Measurements from ENCODE around the gene POMGNT2. TPM values are rescaled to one million over a fixed set of nuclear protein-coding genes. Genes with fewer than 3 reads are reported as not detected.

The POMGNT2 gene
- total and polyA plus RNA-seq, 2 donors (not counting 1 experiment from before 2014, with no cell fraction given), result 7.9 to 12.7 TPM

DNA sequence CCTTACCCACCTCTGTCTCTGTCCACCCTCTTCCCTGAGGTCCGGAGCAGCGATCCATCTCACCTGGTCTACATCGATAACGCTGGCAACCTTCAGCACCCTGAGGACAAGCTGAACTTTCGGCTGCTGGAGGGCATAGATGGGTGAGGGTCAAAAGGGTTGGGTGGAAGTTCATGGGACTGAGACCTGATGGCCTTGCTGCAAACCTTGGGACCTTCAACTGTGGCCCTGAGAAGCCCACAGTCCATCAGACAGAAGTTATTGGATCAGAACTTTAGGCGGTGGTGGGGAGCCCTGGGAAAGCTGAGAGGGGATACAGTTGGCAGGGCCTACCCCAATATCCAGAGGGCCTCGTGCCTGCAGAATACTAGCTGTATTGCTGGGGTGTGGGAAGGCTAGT lies 50.5 kb downstream of the POMGNT2 start:
- H4K20me1 ChIP-seq (ENCODE audit: control insufficient read depth, extremely low read depth, insufficient read depth, low read length), result no peaks in the 10 kb centered on the region
- no peaks in the 10 kb centered on the region for H3K9me3 ChIP-seq (ENCODE audit: control insufficient read depth, insufficient read depth, low read depth, low read length)
- H3K27ac ChIP-seq (ENCODE audit: insufficient read depth, low read length), result no peak overlapping the region
- H3K27me3 ChIP-seq (ENCODE audit: control insufficient read depth, insufficient read depth, low read length), result no peaks in the 10 kb centered on the region
- H3K79me2 ChIP-seq (ENCODE audit: control insufficient read depth, insufficient read depth, low read length), result no peaks in the 10 kb centered on the region
- DNase-seq (ENCODE audit: low read depth in 2 of 2), result no peak
- H3K4me2 ChIP-seq (ENCODE audit: extremely low read depth, insufficient read depth, low read length), result no peak overlapping the region
- no peak overlapping the region for H3K9ac ChIP-seq (ENCODE audit: insufficient read depth, low read length)
- no peak overlapping the region for H3K4me3 ChIP-seq (replicated peaks in 1 of 4; ENCODE audit: control extremely low read depth in 1 of 4, insufficient read depth in 1 of 4, low read depth in 3 of 4, low read length in 4 of 4)
- no peak for TF ChIP-seq EZH2 (IDR thresholded peaks at IDR 0.05; ENCODE audit: low read length, missing control alignments)
- TF ChIP-seq, protein P1, sequence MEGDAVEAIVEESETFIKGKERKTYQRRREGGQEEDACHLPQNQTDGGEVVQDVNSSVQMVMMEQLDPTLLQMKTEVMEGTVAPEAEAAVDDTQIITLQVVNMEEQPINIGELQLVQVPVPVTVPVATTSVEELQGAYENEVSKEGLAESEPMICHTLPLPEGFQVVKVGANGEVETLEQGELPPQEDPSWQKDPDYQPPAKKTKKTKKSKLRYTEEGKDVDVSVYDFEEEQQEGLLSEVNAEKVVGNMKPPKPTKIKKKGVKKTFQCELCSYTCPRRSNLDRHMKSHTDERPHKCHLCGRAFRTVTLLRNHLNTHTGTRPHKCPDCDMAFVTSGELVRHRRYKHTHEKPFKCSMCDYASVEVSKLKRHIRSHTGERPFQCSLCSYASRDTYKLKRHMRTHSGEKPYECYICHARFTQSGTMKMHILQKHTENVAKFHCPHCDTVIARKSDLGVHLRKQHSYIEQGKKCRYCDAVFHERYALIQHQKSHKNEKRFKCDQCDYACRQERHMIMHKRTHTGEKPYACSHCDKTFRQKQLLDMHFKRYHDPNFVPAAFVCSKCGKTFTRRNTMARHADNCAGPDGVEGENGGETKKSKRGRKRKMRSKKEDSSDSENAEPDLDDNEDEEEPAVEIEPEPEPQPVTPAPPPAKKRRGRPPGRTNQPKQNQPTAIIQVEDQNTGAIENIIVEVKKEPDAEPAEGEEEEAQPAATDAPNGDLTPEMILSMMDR (conservative IDR thresholded peaks at IDR 0.05 in 1 of 2, IDR thresholded peaks at IDR 0.05 in 1 of 2; ENCODE audit: low read depth in 1 of 2, low read length in 2 of 2), result no peak
- H2AFZ ChIP-seq (ENCODE audit: low read length), result no peak overlapping the region
- H3K36me3 ChIP-seq (ENCODE audit: control insufficient read depth, insufficient read depth, low read length), result no peaks in the 10 kb centered on the region
- H3K4me1 ChIP-seq (ENCODE audit: control insufficient read depth, extremely low read depth, insufficient read depth, low read length), result no peaks in the 10 kb centered on the region

DNA sequence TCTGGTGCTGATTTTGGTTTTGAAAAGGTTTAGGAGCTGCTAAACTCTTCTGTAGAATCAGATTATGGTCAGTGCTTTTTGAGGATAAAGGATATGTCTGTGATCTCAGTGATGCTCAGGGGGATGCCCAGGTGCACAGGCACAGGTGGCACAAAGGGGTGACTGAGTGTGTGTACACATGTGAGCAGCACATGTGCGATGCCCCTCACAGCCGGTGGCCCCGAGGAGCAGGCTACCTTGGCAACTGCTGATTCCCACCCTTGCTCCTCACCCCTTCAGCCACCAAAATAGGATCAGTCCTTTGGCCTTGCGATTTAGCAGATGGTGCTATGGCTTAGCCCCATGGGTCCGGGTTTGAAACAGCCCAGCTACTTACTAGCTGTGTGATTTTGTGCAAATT lies 51.1 kb downstream of the POMGNT2 start:
- no peak overlapping the region for H3K9ac ChIP-seq (ENCODE audit: insufficient read depth, low read length)

DNA sequence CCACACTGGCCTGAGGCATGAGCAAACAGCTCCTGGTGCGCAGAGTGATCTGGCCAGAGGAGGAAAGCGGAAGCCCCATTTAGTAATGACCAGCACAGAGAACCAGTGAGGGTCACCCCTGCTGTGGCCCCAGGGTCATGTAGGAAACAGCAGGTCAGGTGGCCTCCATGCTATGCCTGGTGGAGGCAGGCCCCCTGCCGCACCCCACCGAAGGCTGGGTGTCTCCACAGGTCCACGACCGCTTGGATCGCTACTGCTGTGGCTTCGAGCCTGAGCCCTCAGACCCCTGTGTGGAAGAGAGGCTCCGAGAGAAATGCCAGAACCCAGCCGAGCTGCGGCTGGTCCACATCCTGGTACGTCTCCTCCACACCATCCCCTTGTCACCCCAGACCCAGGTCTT lies 52.6 kb downstream of the POMGNT2 start:
- no peak overlapping the region for H3K27ac ChIP-seq (ENCODE audit: insufficient read depth, low read length)
- H3K4me3 ChIP-seq (replicated peaks in 1 of 4; ENCODE audit: control extremely low read depth in 1 of 4, insufficient read depth in 1 of 4, low read depth in 3 of 4, low read length in 4 of 4), result no peak overlapping the region
- no peaks in the 10 kb centered on the region for H3K4me1 ChIP-seq (ENCODE audit: control insufficient read depth, extremely low read depth, insufficient read depth, low read length)
- H3K27me3 ChIP-seq (ENCODE audit: control insufficient read depth, insufficient read depth, low read length), result no peaks in the 10 kb centered on the region
- H3K36me3 ChIP-seq (ENCODE audit: control insufficient read depth, insufficient read depth, low read length), result no peaks in the 10 kb centered on the region
- no peaks in the 10 kb centered on the region for H3K9me3 ChIP-seq (ENCODE audit: control insufficient read depth, insufficient read depth, low read depth, low read length)
- no peak for DNase-seq (ENCODE audit: low read depth in 2 of 2)
- H2AFZ ChIP-seq (ENCODE audit: low read length), result no peak overlapping the region
- no peaks in the 10 kb centered on the region for H4K20me1 ChIP-seq (ENCODE audit: control insufficient read depth, extremely low read depth, insufficient read depth, low read length)
- no peaks in the 10 kb centered on the region for H3K79me2 ChIP-seq (ENCODE audit: control insufficient read depth, insufficient read depth, low read length)
- no peak for TF ChIP-seq EZH2 (IDR thresholded peaks at IDR 0.05; ENCODE audit: low read length, missing control alignments)
- TF ChIP-seq, protein P1 (conservative IDR thresholded peaks at IDR 0.05 in 1 of 2, IDR thresholded peaks at IDR 0.05 in 1 of 2; ENCODE audit: low read depth in 1 of 2, low read length in 2 of 2), result no peak
- no peak overlapping the region for H3K9ac ChIP-seq (ENCODE audit: insufficient read depth, low read length)
- H3K4me2 ChIP-seq (ENCODE audit: extremely low read depth, insufficient read depth, low read length), result no peak overlapping the region

More for the DNA sequence above, 51.1 kb downstream of the POMGNT2 start:
- Histone ChIP-seq H3K4me1 (ENCODE audit: control insufficient read depth, extremely low read depth, insufficient read depth, low read length) (no peaks in the 10 kb centered on the region), H3K36me3 (ENCODE audit: control insufficient read depth, insufficient read depth, low read length) (no peaks in the 10 kb centered on the region), H3K27me3 (ENCODE audit: control insufficient read depth, insufficient read depth, low read length) (no peaks in the 10 kb centered on the region), H3K79me2 (ENCODE audit: control insufficient read depth, insufficient read depth, low read length) (no peaks in the 10 kb centered on the region), H2AFZ (ENCODE audit: low read length) (no peak overlapping the region), H3K9me3 (ENCODE audit: control insufficient read depth, insufficient read depth, low read depth, low read length) (no peaks in the 10 kb centered on the region), H3K4me2 (ENCODE audit: extremely low read depth, insufficient read depth, low read length) (no peak overlapping the region), H3K27ac (ENCODE audit: insufficient read depth, low read length) (no peak overlapping the region), H3K4me3 (replicated peaks in 1 of 4; ENCODE audit: control extremely low read depth in 1 of 4, insufficient read depth in 1 of 4, low read depth in 3 of 4, low read length in 4 of 4) (no peak overlapping the region), H4K20me1 (ENCODE audit: control insufficient read depth, extremely low read depth, insufficient read depth, low read length) (no peaks in the 10 kb centered on the region)
- TF ChIP-seq, protein P1 (conservative IDR thresholded peaks at IDR 0.05 in 1 of 2, IDR thresholded peaks at IDR 0.05 in 1 of 2; ENCODE audit: low read depth in 1 of 2, low read length in 2 of 2), result no peak
- TF ChIP-seq EZH2 (IDR thresholded peaks at IDR 0.05; ENCODE audit: low read length, missing control alignments), result no peak
- DNase-seq (ENCODE audit: low read depth in 2 of 2), result no peak

Data from fibroblast of lung (primary cell).